Thyroid gland (tissue), 4 donors: Measurements from ENCODE around the gene CCDC136.

Experiments
- POLR2A ChIP-seq, 2 donors: fragments of 450-650 bp; IDR thresholded peaks; one replicate each; pipeline ENCODE4 v1.6.1; 2017; ENCODE audit warnings: antibody characterized with exemption in 2 of 2, mild to moderate bottlenecking in 2 of 2, moderate library complexity in 1 of 2
- TF ChIP-seq, protein P1 (sequence below), 6 experiments: fragments of 200-600 bp in 3 of 6; fragments of 450-650 bp in 3 of 6; sonication (generic) in 3 of 6; IDR thresholded peaks; one replicate each; pipeline ENCODE4 v1.5.1; 2016 to 2019; ENCODE audit warnings: antibody characterized with exemption in 6 of 6, mild to moderate bottlenecking in 2 of 6, inconsistent platforms in 1 of 6, moderate library complexity in 1 of 6

DNA sequence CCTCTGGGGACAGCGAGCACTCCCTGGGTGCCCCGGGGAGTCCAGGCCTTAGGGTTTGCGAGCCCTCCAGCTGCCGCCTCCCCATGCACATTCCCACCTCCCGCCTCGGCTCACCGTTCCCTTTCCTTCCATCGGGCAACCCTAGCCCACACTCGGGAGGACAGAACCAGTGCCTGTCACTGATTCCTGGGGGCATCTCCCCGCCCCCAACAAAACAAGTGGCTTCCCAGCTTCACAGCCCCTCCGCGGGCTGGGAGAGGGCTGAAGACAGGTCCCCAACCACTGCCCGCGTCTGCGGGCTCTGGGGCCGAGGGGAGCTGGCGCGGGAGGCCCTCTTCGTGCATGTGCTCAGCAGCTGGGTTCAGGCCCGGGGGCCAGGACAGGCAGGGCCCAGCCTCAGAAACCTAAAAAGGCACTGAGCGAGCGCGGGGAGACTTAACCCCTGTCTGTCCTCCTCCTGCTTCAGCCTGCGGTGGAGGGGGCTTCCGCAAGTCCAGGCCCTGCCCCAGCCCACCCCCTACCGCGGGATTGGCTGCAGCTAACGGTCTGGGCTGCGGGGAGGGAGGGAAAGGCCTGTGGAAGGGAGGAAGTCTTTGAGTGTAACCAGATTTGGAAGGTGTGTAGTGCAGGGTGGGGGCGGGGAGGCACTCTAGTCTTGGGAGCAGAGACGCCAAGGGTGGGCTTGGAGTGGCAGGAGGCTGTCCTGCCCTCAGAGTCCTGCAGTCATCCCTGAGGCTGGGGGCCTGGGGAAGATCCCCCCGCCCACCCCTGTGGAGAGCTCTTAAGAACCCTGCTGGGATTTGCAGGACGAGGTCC, 39.6 kb downstream of the CCDC136 start:
- TF ChIP-seq, protein P1, sequence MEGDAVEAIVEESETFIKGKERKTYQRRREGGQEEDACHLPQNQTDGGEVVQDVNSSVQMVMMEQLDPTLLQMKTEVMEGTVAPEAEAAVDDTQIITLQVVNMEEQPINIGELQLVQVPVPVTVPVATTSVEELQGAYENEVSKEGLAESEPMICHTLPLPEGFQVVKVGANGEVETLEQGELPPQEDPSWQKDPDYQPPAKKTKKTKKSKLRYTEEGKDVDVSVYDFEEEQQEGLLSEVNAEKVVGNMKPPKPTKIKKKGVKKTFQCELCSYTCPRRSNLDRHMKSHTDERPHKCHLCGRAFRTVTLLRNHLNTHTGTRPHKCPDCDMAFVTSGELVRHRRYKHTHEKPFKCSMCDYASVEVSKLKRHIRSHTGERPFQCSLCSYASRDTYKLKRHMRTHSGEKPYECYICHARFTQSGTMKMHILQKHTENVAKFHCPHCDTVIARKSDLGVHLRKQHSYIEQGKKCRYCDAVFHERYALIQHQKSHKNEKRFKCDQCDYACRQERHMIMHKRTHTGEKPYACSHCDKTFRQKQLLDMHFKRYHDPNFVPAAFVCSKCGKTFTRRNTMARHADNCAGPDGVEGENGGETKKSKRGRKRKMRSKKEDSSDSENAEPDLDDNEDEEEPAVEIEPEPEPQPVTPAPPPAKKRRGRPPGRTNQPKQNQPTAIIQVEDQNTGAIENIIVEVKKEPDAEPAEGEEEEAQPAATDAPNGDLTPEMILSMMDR (IDR thresholded peaks at IDR 0.05): no peak
- no peak for TF ChIP-seq POLR2A (IDR thresholded peaks at IDR 0.05)
